GM18907 (cell line): ENCODE data around the gene CCDC142.
"Not testable (repeated sequence)": the region's sequence is repeated elsewhere in the genome, so short reads cannot be mapped to it uniquely, and the experiment has no call there.

Source experiments
- ATAC-seq: cut with Tn5 transposase; IDR thresholded peaks from one replicate; pipeline ENCODE4 v1.9.1; 2021; ENCODE audit warnings: mild to moderate bottlenecking, moderate library complexity; ENCODE audit not compliant: unreplicated experiment

Gene CCDC142

GRCh38 chr2:74500578-74500946 is 17.8 kb upstream of the CCDC142 start:
- no peak for ATAC-seq

- ATAC-seq: no peak
Measured at GRCh38 chr2:74499940-74500577, 17.3 kb upstream of the CCDC142 start.

- no peak for ATAC-seq
Measured at GRCh38 chr2:74499267-74499939, 16.6 kb upstream of the CCDC142 start, which contains the start of gene LBX2. Gene LBX2, minus strand, starts transcription at chr2:74499603. Its CDS starts 66 bp downstream, at chr2:74499537.

- no peak for ATAC-seq
Measured at GRCh38 chr2:74498500-74499266, 15.9 kb upstream of the CCDC142 start.

GRCh38 chr2:74497777-74498499 is 15.1 kb upstream of the CCDC142 start:
- ATAC-seq: no peak

- ATAC-seq: no peak
Measured at GRCh38 chr2:74496997-74497776, 14.4 kb upstream of the CCDC142 start.

- ATAC-seq: no peak
Measured at GRCh38 chr2:74495440-74495839, 12.6 kb upstream of the CCDC142 start.

- no peak for ATAC-seq
Measured at GRCh38 chr2:74493546-74493945, 10.7 kb upstream of the CCDC142 start.

GRCh38 chr2:74491648-74492544 is 9.1 kb upstream of the CCDC142 start:
- ATAC-seq: no peak

- no peak for ATAC-seq
Measured at GRCh38 chr2:74489906-74490305, 7.1 kb upstream of the CCDC142 start.

- no peak for ATAC-seq
Measured at GRCh38 chr2:74488643-74489481, 6.1 kb upstream of the CCDC142 start.

- ATAC-seq: no peak
Measured at GRCh38 chr2:74486141-74486540, 3.3 kb upstream of the CCDC142 start.

GRCh38 chr2:74483675-74484164 is 922 bp upstream of the CCDC142 start:
- ATAC-seq: not testable (repeated sequence)

GRCh38 chr2:74481961-74482800 is 617 bp downstream of the CCDC142 start:
- peak; percentile 53 for ATAC-seq

- ATAC-seq: no peak
Measured at GRCh38 chr2:74481431-74481830, 1.4 kb downstream of the CCDC142 start.

GRCh38 chr2:74474899-74475298 is 7.9 kb downstream of the CCDC142 start:
- no peak for ATAC-seq

GRCh38 chr2:74474481-74474880 is 8.3 kb downstream of the CCDC142 start:
- ATAC-seq: no peak

- ATAC-seq: peak; percentile 2
Measured at GRCh38 chr2:74472945-74473258, 9.9 kb downstream of the CCDC142 start.
